Measurements from ENCODE around the gene ZSCAN5B.
"Not testable (repeated sequence)": the region's sequence is repeated elsewhere in the genome, so short reads cannot be mapped to it uniquely, and the experiment has no call there.

Gene ZSCAN5B

GRCh38 chr19:56153507-56153906 is 44.1 kb downstream of the ZSCAN5B start:
- Histone ChIP-seq H3K36me3 (ENCODE audit: insufficient read depth, low read length) (peaks cover 62% of the 10 kb centered on the region), H3K9ac (ENCODE audit: low read depth, low read length) (no peak overlapping the region), H3K4me2 (ENCODE audit: insufficient read depth, low read length) (no peak overlapping the region), H3K27me3 (ENCODE audit: insufficient read depth, low read length, poor library complexity) (no peaks in the 10 kb centered on the region), H3K4me1 (ENCODE audit: insufficient read depth, low read length) (no peaks in the 10 kb centered on the region), H3K79me2 (ENCODE audit: insufficient read depth, low read length) (peaks cover 29% of the 10 kb centered on the region), H3K4me3 (ENCODE audit: low read depth in 1 of 2, low read length in 2 of 2) (no peak overlapping the region), H3K27ac (ENCODE audit: low read length) (no peak overlapping the region), H4K20me1 (ENCODE audit: insufficient read depth, low read length) (peaks cover 43% of the 10 kb centered on the region), H2AFZ (ENCODE audit: low read depth, low read length) (no peak overlapping the region), H3K9me3 (ENCODE audit: insufficient read depth, low read length, severe bottlenecking) (no peaks in the 10 kb centered on the region)
- DNase-seq = no peak
- ATAC-seq (ENCODE audit: insufficient read depth, low read depth) = no peak
- no peak for TF ChIP-seq EZH2 (IDR thresholded peaks at IDR 0.05; ENCODE audit: borderline replicate concordance, low read depth, low read length, severe bottlenecking)
- no peak for TF ChIP-seq CTCF (IDR thresholded peaks at IDR 0.05; ENCODE audit: borderline replicate concordance, extremely low read depth, low read length, poor library complexity, severe bottlenecking)

- DNase-seq (no peak), ATAC-seq (ENCODE audit: insufficient read depth, low read depth) (no peak)
- no peak overlapping the region for H3K27ac ChIP-seq (ENCODE audit: low read length)
- H3K9me3 ChIP-seq (ENCODE audit: insufficient read depth, low read length, severe bottlenecking) = no peaks in the 10 kb centered on the region
- peaks cover 62% of the 10 kb centered on the region for H3K36me3 ChIP-seq (ENCODE audit: insufficient read depth, low read length)
- H4K20me1 ChIP-seq (ENCODE audit: insufficient read depth, low read length) = peaks cover 43% of the 10 kb centered on the region
- peaks cover 30% of the 10 kb centered on the region for H3K79me2 ChIP-seq (ENCODE audit: insufficient read depth, low read length)
- H3K4me3 ChIP-seq (ENCODE audit: low read depth in 1 of 2, low read length in 2 of 2) = no peak overlapping the region
- no peak for TF ChIP-seq EZH2 (IDR thresholded peaks at IDR 0.05; ENCODE audit: borderline replicate concordance, low read depth, low read length, severe bottlenecking)
- TF ChIP-seq CTCF (IDR thresholded peaks at IDR 0.05; ENCODE audit: borderline replicate concordance, extremely low read depth, low read length, poor library complexity, severe bottlenecking) = no peak
- no peaks in the 10 kb centered on the region for H3K27me3 ChIP-seq (ENCODE audit: insufficient read depth, low read length, poor library complexity)
- H3K9ac ChIP-seq (ENCODE audit: low read depth, low read length) = no peak overlapping the region
- no peak overlapping the region for H2AFZ ChIP-seq (ENCODE audit: low read depth, low read length)
- H3K4me2 ChIP-seq (ENCODE audit: insufficient read depth, low read length) = no peak overlapping the region
- no peaks in the 10 kb centered on the region for H3K4me1 ChIP-seq (ENCODE audit: insufficient read depth, low read length)
Measured at GRCh38 chr19:56152644-56153043, 44.9 kb downstream of the ZSCAN5B start.

DNA sequence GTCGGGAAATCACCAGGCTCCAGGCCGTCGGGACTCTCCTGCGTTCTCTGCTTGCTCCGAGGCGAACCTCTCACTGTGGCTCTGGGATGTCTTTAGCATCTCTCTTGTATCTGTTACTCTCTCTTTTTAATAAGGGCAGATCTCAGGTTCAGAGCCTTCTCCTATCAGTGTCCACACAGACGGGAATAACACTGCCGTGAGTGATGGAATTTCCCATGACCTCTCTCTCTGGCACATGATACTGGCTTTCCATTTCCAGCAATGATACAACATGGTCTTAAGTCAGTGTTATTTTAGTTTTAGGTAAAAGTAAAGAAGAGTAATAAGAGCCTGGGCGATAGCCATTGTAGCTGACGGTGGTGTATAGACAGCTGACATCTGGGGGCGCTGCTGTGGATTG is 47.2 kb downstream of the ZSCAN5B start:
- peaks cover 61% of the 10 kb centered on the region for H3K36me3 ChIP-seq (ENCODE audit: insufficient read depth, low read length)
- DNase-seq (no peak), ATAC-seq (ENCODE audit: insufficient read depth, low read depth) (no peak)
- H3K9ac ChIP-seq (ENCODE audit: low read depth, low read length) = no peak overlapping the region
- H3K9me3 ChIP-seq (ENCODE audit: insufficient read depth, low read length, severe bottlenecking) = no peaks in the 10 kb centered on the region
- no peaks in the 10 kb centered on the region for H3K27me3 ChIP-seq (ENCODE audit: insufficient read depth, low read length, poor library complexity)
- no peak overlapping the region for H2AFZ ChIP-seq (ENCODE audit: low read depth, low read length)
- H3K4me1 ChIP-seq (ENCODE audit: insufficient read depth, low read length) = no peaks in the 10 kb centered on the region
- H3K4me2 ChIP-seq (ENCODE audit: insufficient read depth, low read length) = no peak overlapping the region
- H4K20me1 ChIP-seq (ENCODE audit: insufficient read depth, low read length) = peaks cover 52% of the 10 kb centered on the region
- peaks cover 42% of the 10 kb centered on the region for H3K79me2 ChIP-seq (ENCODE audit: insufficient read depth, low read length)
- TF ChIP-seq CTCF (IDR thresholded peaks at IDR 0.05; ENCODE audit: borderline replicate concordance, extremely low read depth, low read length, poor library complexity, severe bottlenecking) = no peak
- H3K27ac ChIP-seq (ENCODE audit: low read length) = no peak overlapping the region
- H3K4me3 ChIP-seq (ENCODE audit: low read depth in 1 of 2, low read length in 2 of 2) = no peak overlapping the region

- no peak overlapping the region for H2AFZ ChIP-seq (ENCODE audit: low read depth, low read length)
- no peak overlapping the region for H3K4me3 ChIP-seq (ENCODE audit: low read depth in 1 of 2, low read length in 2 of 2)
- no peak overlapping the region for H3K4me2 ChIP-seq (ENCODE audit: insufficient read depth, low read length)
- ATAC-seq (ENCODE audit: insufficient read depth, low read depth) (no peak), DNase-seq (no peak)
- H3K9ac ChIP-seq (ENCODE audit: low read depth, low read length) = no peak overlapping the region
- H3K4me1 ChIP-seq (ENCODE audit: insufficient read depth, low read length) = peaks cover 3% of the 10 kb centered on the region; the same call in 1 of the 2 replicates
- H3K9me3 ChIP-seq (ENCODE audit: insufficient read depth, low read length, severe bottlenecking) = no peaks in the 10 kb centered on the region
- peaks cover 53% of the 10 kb centered on the region for H3K36me3 ChIP-seq (ENCODE audit: insufficient read depth, low read length)
- TF ChIP-seq EZH2 (IDR thresholded peaks at IDR 0.05; ENCODE audit: borderline replicate concordance, low read depth, low read length, severe bottlenecking) (no peak), CTCF (IDR thresholded peaks at IDR 0.05; ENCODE audit: borderline replicate concordance, extremely low read depth, low read length, poor library complexity, severe bottlenecking) (no peak)
- H3K79me2 ChIP-seq (ENCODE audit: insufficient read depth, low read length) = peaks cover 48% of the 10 kb centered on the region
- H3K27ac ChIP-seq (ENCODE audit: low read length) = no peak overlapping the region
- H4K20me1 ChIP-seq (ENCODE audit: insufficient read depth, low read length) = peaks cover 50% of the 10 kb centered on the region
- no peaks in the 10 kb centered on the region for H3K27me3 ChIP-seq (ENCODE audit: insufficient read depth, low read length, poor library complexity)
Measured at GRCh38 chr19:56149656-56150038, 47.9 kb downstream of the ZSCAN5B start.

DNA sequence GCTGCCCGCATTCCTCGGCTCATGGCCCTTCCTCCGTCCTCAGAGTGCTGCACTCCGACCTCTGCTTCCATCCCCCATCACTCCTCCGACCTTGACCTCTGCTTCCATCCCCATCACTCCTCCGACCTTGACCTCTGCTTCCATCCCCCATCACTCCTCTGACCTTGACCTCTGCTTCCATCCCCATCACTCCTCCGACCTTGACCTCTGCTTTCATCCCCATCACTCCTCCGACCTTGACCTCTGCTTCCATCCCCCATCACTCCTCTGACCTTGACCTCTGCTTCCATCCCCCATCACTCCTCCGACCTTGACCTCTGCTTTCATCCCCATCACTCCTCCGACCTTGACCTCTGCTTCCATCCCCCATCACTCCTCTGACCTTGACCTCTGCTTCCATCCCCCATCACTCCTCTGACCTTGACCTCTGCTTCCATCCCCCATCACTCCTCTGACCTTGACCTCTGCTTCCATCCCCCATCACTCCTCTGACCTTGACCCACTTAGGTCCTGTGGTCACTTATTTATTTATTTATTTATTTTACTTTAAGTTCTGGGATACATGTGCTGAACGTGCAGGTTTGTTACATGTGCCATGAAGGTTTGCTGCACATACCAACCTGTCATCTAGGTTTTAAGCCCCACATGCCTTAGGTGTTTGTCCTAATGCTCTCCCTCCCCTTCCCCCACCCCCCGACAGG is 48.5 kb downstream of the ZSCAN5B start:
- not testable (repeated sequence) for ATAC-seq (ENCODE audit: insufficient read depth, low read depth); H3K4me1 ChIP-seq (ENCODE audit: insufficient read depth, low read length); H3K4me2 ChIP-seq (ENCODE audit: insufficient read depth, low read length); H3K4me3 ChIP-seq (ENCODE audit: low read depth in 1 of 2, low read length in 2 of 2); H2AFZ ChIP-seq (ENCODE audit: low read depth, low read length); H3K27ac ChIP-seq (ENCODE audit: low read length); H3K27me3 ChIP-seq (ENCODE audit: insufficient read depth, low read length, poor library complexity); H3K9ac ChIP-seq (ENCODE audit: low read depth, low read length); DNase-seq; H3K9me3 ChIP-seq (ENCODE audit: insufficient read depth, low read length, severe bottlenecking)
- peaks cover 50% of the 10 kb centered on the region for H3K36me3 ChIP-seq (ENCODE audit: insufficient read depth, low read length)
- peaks cover 47% of the 10 kb centered on the region for H4K20me1 ChIP-seq (ENCODE audit: insufficient read depth, low read length)
- H3K79me2 ChIP-seq (ENCODE audit: insufficient read depth, low read length) = peaks cover 53% of the 10 kb centered on the region
